GM12873 (cell line): ENCODE results near the gene LRAT.

Experiments used
- CTCF ChIP-seq: IDR thresholded peaks from 2 replicates; pipeline ENCODE4 v1.5.1; 2012; ENCODE audit warnings: low read depth, mild to moderate bottlenecking, moderate library complexity, low read length, control low read depth; ENCODE audit not compliant: insufficient read depth; ENCODE audit errors: missing control alignments

LRAT gene

DNA sequence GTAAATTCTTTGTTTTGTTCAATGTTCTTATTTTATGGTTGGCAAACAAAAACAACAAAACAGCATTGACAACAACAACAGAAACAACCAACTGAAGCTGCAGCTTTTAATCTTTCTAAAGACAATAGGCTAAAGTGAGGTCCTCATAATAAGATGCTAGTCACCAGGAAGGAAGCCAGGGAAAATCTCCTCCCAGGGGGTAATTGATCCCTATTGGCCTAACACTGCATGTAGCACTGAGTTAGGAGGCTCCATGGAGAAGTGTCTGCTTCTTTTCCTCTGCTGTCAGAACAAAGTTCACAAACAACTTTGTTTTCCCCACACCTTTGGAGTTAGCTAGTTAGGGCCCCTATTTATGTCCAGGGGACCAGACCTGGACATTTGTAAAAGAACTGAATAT, 4.7 kb upstream of the LRAT start:
- no peak for TF ChIP-seq CTCF

DNA sequence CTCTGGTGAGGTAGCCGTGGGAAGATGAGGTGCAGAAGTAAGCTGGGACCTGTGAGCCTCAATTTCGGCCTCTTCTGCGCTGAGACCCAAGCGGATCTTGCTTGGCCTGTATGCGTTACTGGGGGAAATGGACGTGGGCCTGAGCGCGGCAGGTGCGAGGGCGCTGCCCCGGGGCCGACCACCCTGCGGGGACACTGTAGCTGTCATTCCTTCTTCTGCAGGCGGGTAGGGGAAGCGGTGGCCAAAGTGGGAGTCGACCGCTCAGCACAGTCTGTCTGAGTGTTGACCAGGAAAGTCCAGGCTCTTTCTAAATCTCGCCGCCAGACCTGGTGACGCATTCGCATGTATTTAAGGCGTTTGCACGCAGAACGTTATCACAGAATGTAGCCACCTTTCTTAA, 3.3 kb upstream of the LRAT start:
- TF ChIP-seq CTCF: no peak

GRCh38 chr4:154741131-154741665, 2.6 kb upstream of the LRAT start:
- TF ChIP-seq CTCF: no peak

- no peak for TF ChIP-seq CTCF
Observed at GRCh38 chr4:154741922-154742850, 1.6 kb upstream of the LRAT start.

- no peak for TF ChIP-seq CTCF
Observed at GRCh38 chr4:154744341-154744926, 634 bp downstream of the LRAT start.

GRCh38 chr4:154757713-154758112, 13.9 kb downstream of the LRAT start:
- TF ChIP-seq CTCF: no peak

DNA sequence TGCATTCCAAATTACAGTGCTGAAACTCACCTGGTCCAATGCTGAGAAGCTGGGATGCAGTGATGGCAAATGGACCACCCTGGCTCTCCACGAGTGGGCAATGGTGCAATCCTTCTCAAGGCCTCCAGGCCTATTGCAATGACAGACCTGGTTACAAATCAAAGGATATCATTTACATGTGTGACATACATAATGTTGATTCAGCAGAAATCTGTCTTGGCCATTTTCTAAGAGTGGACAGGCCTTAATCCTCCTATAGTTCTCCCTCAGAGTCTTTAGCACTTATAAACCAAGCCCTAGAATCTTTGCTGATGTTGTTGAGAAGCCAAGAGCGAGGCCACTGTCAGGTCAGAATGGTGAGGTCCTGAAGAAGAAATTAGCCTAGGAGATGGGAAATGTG, 17.1 kb downstream of the LRAT start:
- TF ChIP-seq CTCF: no peak
